HEK293 (cell line): Measurements from ENCODE around the gene PIWIL1.

Experiments
- BCL11A ChIP-seq: fragments of 450-650 bp; formaldehyde crosslinking; IDR thresholded peaks from 2 replicates; pipeline ENCODE4 v1.5.1; 2016; ENCODE audit warnings: low read depth, missing biosample characterization, missing genetic modification characterization
- CTCF ChIP-seq: fragments of 450-650 bp; formaldehyde crosslinking; IDR thresholded peaks from 2 replicates; pipeline ENCODE4 v1.5.1; 2016; ENCODE audit warnings: missing biosample characterization, missing genetic modification characterization
- GLI4 ChIP-seq: fragments of 450-650 bp; formaldehyde crosslinking; IDR thresholded peaks from 2 replicates; pipeline ENCODE4 v1.5.1; 2016; ENCODE audit warnings: missing biosample characterization, missing genetic modification characterization
- INSM2 ChIP-seq: fragments of 450-650 bp; formaldehyde crosslinking; IDR thresholded peaks from 2 replicates; pipeline ENCODE4 v1.5.1; 2016; ENCODE audit warnings: missing biosample characterization, missing genetic modification characterization
- KLF9 ChIP-seq: fragments of 450-650 bp; formaldehyde crosslinking; IDR thresholded peaks from 2 replicates; pipeline ENCODE4 v1.5.1; 2016; ENCODE audit warnings: missing biosample characterization, missing genetic modification characterization, low read depth
- REST ChIP-seq: fragments of 450-650 bp; formaldehyde crosslinking; IDR thresholded peaks from 2 replicates; pipeline ENCODE4 v1.5.1; 2016; ENCODE audit warnings: missing biosample characterization, missing genetic modification characterization
- SCRT2 ChIP-seq: fragments of 450-650 bp; formaldehyde crosslinking; IDR thresholded peaks from 2 replicates; pipeline ENCODE4 v1.5.1; 2016; ENCODE audit warnings: missing biosample characterization, missing genetic modification characterization
- TCF7L2 ChIP-seq: IDR thresholded peaks from 2 replicates; pipeline ENCODE4 v1.6.1; 2011; ENCODE audit warnings: low read depth, mild to moderate bottlenecking, inconsistent platforms, low read length, moderate library complexity, borderline replicate concordance
- ZNF18 ChIP-seq: fragments of 450-650 bp; formaldehyde crosslinking; IDR thresholded peaks from 2 replicates; pipeline ENCODE4 v1.5.1; 2016; ENCODE audit warnings: missing biosample characterization, missing genetic modification characterization
- ZNF24 ChIP-seq: fragments of 450-650 bp; formaldehyde crosslinking; IDR thresholded peaks from 2 replicates; pipeline ENCODE4 v1.5.1; 2016; ENCODE audit warnings: missing biosample characterization, missing genetic modification characterization
- ZNF280D ChIP-seq: fragments of 450-650 bp; formaldehyde crosslinking; IDR thresholded peaks from 2 replicates; pipeline ENCODE4 v1.5.1; 2016; ENCODE audit warnings: missing biosample characterization, missing genetic modification characterization
- ZSCAN4 ChIP-seq: fragments of 450-650 bp; formaldehyde crosslinking; IDR thresholded peaks from 2 replicates; pipeline ENCODE4 v1.5.1; 2017; ENCODE audit warnings: missing biosample characterization, missing genetic modification characterization

- no peak for TF ChIP-seq BCL11A (tag by site-specific recombination)
- no peak for TF ChIP-seq INSM2 (tag by site-specific recombination)
- TF ChIP-seq KLF9: no peak
- no peak for TF ChIP-seq GLI4 (tag by site-specific recombination)
- no peak for TF ChIP-seq ZNF280D (tag by site-specific recombination)
- no peak for TF ChIP-seq SCRT2 (tag by site-specific recombination)
- TF ChIP-seq CTCF: no peak
- TF ChIP-seq ZNF24 (tag by site-specific recombination): no peak
- TF ChIP-seq REST (tag by site-specific recombination): no peak
- no peak for TF ChIP-seq TCF7L2
- TF ChIP-seq ZNF18 (tag by site-specific recombination): no peak
- TF ChIP-seq ZSCAN4 (tag by site-specific recombination): no peak
Observed at GRCh38 chr12:130320536-130320935, 17.2 kb upstream of the PIWIL1 start.
